GM21526 (cell line): ENCODE measurements around the gene TM9SF4.
"Not testable (repeated sequence)": the region's sequence is repeated elsewhere in the genome, so short reads cannot be mapped to it uniquely, and the experiment has no call there.

Experiments used
- ATAC-seq: cut with Tn5 transposase; IDR thresholded peaks from one replicate; pipeline ENCODE4 v1.9.1; 2021; ENCODE audit warnings: moderate library complexity; ENCODE audit not compliant: unreplicated experiment, low FRiP score

TM9SF4 gene

DNA sequence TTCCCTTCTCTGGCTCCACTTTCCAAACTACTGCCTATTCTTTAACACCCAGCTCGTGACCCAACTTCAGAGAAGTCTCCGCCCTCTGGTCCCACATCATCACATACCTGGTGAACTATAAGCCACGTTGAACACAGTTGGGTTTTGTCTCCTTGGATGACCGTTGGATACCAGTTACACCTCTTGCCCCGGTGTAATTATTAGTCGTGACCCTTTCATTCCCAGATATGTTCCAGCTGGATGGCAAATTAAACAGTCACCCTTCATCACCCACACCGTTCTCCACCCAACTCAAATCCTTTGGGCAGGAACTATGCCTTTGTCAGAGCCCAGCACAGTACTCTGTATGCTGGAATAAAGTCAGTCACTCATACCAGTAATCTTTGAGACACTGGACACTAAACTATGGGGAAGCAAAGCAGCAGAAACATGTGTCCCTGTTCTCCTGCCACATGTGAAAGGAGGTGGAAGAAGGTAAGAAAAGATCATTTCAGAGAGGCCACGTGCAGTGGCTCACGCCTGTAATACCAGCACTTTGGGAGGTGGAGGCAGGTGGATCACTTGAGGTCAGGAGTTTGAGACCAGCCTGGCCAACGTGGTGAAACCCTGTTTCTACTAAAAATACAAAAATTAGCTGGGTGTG lies 75.6 kb downstream of the TM9SF4 start:
- no peak for ATAC-seq

GRCh38 chr20:32186506-32186905 lies 77.0 kb downstream of the TM9SF4 start:
- no peak for ATAC-seq

DNA sequence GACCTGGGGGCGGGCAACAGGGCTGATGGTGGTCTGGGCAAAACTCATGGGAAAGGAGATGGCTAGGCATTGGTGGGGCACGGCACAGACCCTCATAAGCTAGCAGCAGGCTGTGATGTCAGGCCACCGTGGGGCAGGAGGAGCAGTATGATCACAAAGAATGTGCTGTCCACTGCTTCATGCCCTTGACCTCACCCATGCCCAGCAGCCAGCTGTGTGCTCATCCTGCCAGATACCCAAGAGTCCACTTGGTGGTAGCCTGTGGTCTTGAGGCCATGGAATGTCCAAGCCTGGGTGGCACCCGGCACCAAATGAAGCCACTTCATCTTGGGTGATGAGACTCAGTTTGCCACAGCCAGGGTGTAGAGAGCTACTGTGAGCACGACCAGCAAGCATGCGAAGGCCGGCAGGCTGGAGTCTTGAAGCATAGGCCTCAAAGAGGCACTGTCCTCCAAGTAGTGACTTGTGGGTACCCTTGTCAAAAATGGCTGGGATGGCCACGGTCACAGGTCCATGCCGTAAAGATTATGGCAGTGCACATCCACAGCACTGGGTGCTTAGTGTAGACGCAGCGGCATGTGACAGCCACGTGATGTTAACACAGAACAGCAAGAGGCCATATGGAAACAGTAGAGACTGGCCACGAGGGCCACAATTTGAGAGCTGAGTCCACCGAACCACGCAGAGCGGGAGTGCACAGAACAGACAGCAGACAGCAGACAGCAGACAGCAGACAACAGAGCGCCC lies 79.0 kb downstream of the TM9SF4 start:
- ATAC-seq: no peak

- no peak for ATAC-seq
Measured at GRCh38 chr20:32189123-32189410, 79.6 kb downstream of the TM9SF4 start.

DNA sequence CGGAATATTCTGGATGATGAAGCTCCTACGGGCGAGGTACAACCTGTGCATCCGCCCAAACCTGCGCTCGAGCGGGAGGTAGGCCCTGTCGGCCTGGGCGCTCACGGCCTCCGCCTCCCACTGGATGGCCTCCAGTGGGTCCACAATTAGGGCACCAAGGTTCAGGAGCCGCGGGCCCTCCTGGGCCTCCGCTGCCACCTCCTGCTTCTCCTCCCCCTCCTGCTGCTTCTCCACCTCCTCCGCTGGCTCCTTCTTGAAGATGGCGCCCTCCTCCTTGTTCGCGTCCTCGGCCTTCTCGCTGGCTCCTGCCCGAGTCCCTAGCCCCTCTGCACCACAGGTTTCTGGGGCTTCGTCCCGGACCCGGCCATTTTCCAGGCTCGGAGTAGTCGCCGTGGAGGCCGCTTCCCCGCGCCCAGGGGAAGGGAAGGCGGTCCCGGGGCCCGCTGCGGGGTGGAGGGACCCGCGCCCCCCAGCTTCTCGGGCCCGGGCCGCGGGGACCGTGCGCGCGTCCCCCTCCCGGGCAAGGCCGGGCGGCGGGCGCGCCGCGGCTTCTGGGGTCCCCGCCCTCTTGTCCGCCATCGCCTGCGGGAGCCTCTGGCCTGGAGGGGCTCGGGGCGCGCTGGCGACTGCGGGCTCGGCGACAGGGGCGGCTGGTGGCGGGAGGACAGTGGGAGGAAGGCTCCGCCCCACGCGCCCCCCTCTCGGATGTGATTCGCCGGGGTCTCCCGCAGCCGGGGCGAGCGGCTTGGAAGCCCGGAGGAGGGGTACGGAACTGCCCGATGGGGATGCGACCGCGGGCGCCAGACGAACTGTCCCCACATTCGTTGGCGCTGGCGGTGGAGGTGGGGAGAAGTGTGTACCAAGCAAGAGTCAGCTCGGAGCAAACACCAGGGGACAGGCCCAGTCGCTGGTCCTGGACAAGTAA lies 80.4 kb downstream of the TM9SF4 start:
- no peak for ATAC-seq

- ATAC-seq: no peak
Measured at GRCh38 chr20:32190616-32191415, 81.3 kb downstream of the TM9SF4 start.

DNA sequence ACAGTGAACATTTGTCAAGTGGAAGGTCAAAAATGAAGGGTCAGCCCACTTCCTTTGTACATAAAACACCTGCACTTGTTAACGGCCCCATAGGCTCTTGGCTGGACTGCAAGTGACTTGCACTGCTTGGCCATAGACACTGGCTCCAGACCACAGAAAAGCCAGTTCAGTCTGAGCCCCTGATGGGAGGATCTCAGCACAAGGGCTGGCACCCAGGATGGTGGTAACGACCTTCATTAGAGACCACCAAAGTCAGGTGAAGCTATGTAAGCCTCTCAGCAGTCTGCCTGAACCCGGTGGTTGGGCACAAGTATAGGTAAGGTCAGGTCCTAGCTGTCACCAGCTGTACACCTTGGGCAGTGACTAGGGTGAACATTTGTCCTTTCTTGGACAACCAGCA lies 81.9 kb downstream of the TM9SF4 start:
- no peak for ATAC-seq

- no peak for ATAC-seq
Measured at GRCh38 chr20:32191873-32192272, 82.4 kb downstream of the TM9SF4 start.

DNA sequence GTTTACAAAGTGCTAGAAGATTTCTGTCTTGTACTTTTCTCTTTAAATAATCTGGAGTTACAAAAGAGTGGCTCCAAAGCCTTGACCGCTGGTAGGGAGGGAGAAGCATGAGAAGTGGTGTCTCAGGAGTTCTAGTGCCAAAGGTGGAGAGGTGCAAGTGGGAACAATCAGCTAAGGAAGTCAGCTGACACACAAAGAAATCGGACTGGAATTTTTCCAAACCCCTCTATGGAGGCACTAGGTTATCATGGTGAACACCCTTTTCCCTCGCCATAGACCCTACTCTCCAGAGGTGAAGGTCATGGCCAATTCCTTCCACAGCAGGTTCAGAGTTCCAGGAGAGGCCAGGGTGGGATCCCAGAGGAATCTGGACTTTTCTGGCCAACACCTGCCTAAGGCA lies 83.2 kb downstream of the TM9SF4 start:
- no peak for ATAC-seq

- not testable (repeated sequence) for ATAC-seq
Measured at GRCh38 chr20:32193336-32193735, 83.8 kb downstream of the TM9SF4 start.

DNA sequence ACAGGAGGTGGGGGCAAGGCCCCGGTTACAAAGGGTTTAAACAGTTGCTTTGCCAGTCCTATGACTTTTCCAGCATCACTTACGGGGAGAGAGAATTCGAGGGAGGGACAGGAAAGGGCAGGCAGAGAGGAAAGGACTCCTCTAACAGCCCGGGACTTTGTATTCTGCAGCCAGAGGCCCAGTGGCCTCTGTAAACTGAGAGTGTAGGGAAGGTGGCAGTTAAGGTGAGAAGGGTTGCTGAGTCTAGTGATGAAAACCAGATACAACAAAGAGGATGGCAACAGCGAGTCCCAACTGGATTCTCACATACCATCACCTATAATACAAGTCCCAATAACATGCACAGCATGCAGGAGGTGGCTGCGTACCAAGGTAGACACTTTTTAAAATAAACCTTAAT lies 84.5 kb downstream of the TM9SF4 start:
- ATAC-seq: no peak

DNA sequence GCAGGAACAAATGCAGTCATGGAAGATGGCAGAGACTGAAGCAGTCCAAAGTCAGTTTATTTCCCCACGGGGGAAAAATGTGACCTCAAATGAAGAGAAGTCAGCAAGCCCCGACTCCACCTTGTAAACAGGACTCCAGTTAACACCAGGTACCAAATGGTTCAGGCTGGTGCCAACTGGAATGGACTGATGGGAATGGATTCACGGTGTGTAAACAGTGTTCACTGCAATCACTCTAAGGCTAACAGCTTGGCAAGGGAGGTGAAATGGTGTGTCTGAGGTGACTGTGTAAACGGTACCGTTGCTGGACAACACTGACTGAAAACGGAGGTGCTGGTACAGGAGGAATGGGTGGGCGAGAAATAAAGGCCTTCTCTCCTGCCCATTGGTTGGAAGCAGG lies 86.1 kb downstream of the TM9SF4 start:
- ATAC-seq: no peak

GRCh38 chr20:32196613-32197012 lies 87.1 kb downstream of the TM9SF4 start:
- not testable (repeated sequence) for ATAC-seq

GRCh38 chr20:32197136-32197535 lies 87.6 kb downstream of the TM9SF4 start:
- ATAC-seq: not testable (repeated sequence)

- ATAC-seq: no peak
Measured at GRCh38 chr20:32199006-32199405, 89.5 kb downstream of the TM9SF4 start.

DNA sequence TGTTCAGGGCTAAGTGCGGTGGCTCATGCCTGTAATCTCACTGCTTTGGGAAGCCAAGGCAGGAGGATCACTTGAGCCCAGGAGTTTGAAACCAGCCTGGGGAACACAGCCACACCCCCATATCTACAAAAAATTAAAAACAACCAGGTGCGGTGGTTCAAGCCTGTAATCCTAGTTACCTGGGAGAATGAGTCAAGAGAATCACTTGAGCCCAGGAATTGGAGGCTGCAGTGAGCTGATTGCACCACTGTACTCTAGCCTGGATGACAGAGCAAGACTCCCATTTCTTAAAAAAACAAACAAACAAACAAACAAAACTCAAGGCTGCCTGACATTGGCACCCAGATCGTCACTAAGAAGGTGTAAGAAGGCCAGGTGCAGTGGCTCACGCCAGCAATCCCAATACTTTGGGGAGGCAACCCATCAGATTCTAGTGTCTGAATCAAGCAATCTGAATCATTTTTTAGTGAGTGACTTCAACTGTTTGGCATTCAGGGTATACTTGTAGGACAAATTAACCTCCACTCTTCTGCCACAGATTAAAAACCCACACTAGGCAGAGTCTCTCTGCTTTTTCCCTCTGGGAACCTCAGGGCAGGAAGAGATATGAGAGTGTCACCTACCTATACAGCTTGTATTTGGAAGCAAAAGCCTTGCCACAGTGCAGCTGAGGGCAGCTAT lies 91.9 kb downstream of the TM9SF4 start:
- no peak for ATAC-seq

DNA sequence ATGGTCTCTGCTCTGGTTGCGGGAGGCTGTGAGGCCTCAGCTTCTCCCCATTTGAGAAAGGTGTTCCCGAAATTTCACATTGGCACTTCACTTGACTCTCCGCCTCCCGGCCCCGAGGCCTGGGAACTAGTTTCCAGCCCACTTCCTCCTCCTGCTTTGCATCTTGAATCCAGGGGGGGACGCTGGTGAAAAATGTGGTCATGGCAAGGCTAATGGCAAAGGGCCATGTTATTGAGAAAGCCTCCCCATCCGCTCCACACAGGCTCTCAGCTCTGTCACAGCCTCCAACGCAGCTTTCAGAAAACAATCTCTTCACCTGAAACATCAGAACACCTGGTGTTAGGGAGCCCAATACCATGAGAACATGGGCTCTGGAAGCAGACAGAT lies 92.5 kb downstream of the TM9SF4 start:
- ATAC-seq: no peak

- no peak for ATAC-seq
Measured at GRCh38 chr20:32203356-32204204, 94.1 kb downstream of the TM9SF4 start.
